Endothelial cell of umbilical vein (primary cell): Measurements from ENCODE around the gene SWI5. TPM values are rescaled to one million over a fixed set of nuclear protein-coding genes. Genes with fewer than 3 reads are reported as not detected.

Source experiments
- BruUV-seq: library from RNA; stranded (reverse); fragments of 400-500 nt; replicated peaks from 2 replicates; lab custom pipeline; 2021; lab: Mats Ljungman, UMichigan
- CTCF ChIA-PET: fragments of 300-600, 350-600 bp; sonication (Branson Sonifier 250); formaldehyde crosslinking; loops from one replicate; lab custom pipeline; 2021; ENCODE audit warnings: antibody characterized with exemption, inconsistent platforms; lab: Charles Lee
- POLR2A ChIA-PET: fragments of 300-600, 350-600 bp; sonication (Branson Sonifier 250); formaldehyde crosslinking; loops from one replicate; lab custom pipeline; 2021; ENCODE audit warnings: antibody characterized with exemption, inconsistent platforms; lab: Charles Lee
- DNase-seq: peaks from one replicate; pipeline ENCODE4 v3.0.0-alpha.2; 2011; ENCODE audit warnings: low read depth, low spot score
- FAIRE-seq: peaks from 2 replicates; lab custom pipeline; 2011; peaks lifted over from hg19 to GRCh38; lab: Jason Lieb, UNC
- H2AFZ ChIP-seq: 2 replicates; pipeline ENCODE4 v1.6.0; 2012; ENCODE audit warnings: low read depth, low read length, control low read depth, inconsistent platforms
- H3K27ac ChIP-seq: 2 replicates; pipeline ENCODE4 v1.5.1; 2011; ENCODE audit warnings: low read depth, mild to moderate bottlenecking, control low read depth, low read length, moderate library complexity; ENCODE audit not compliant: insufficient read depth
- H3K27me3 ChIP-seq, 2 experiments: 2 replicates each; pipeline versions ENCODE4 v1.6.0 to v1.6.1; 2011; ENCODE audit warnings: low read length in 2 of 2, mixed read lengths in 1 of 2; ENCODE audit not compliant: control insufficient read depth in 2 of 2, insufficient read depth in 2 of 2
- H3K36me3 ChIP-seq, 2 experiments: 2 replicates in 1 of 2; 3 replicates in 1 of 2; pipeline ENCODE4 v1.5.1; 2011; ENCODE audit warnings: low read length in 2 of 2, mild to moderate bottlenecking in 1 of 2, moderate library complexity in 1 of 2; ENCODE audit not compliant: control insufficient read depth in 2 of 2, insufficient read depth in 2 of 2; ENCODE audit errors: extremely low read depth in 1 of 2
- H3K4me1 ChIP-seq: 3 replicates; pipeline ENCODE4 v1.5.1; 2011; ENCODE audit warnings: mild to moderate bottlenecking, low read length; ENCODE audit not compliant: control insufficient read depth, insufficient read depth; ENCODE audit errors: extremely low read depth
- H3K4me2 ChIP-seq: 2 replicates; pipeline ENCODE4 v1.6.1; 2011; ENCODE audit warnings: low read length, control low read depth, mixed read lengths; ENCODE audit not compliant: insufficient read depth
- H3K4me3 ChIP-seq, 3 experiments: fragments of 200-600 bp in 1 of 3; sonication (generic), shearing (Covaris generic) in 1 of 3; replicated peaks in 1 of 3; 2 replicates each; pipeline ENCODE4 v1.5.1; 2011 to 2016; ENCODE audit warnings: control low read depth in 3 of 3, low read length in 3 of 3, mild to moderate bottlenecking in 2 of 3, inconsistent platforms in 1 of 3, low read depth in 1 of 3, moderate library complexity in 1 of 3; ENCODE audit not compliant: insufficient read depth in 1 of 3
- H3K79me2 ChIP-seq: 2 replicates; pipeline ENCODE4 v1.6.0; 2012; ENCODE audit warnings: low read length, inconsistent platforms; ENCODE audit not compliant: control insufficient read depth, insufficient read depth
- H3K9ac ChIP-seq: replicated peaks from 2 replicates; pipeline ENCODE3; 2011; ENCODE audit warnings: low read length, control low read depth; ENCODE audit not compliant: insufficient read depth; ENCODE audit errors: extremely low read depth
- H3K9me1 ChIP-seq: replicated peaks from 3 replicates; pipeline ENCODE4 v1.6.0; 2011; ENCODE audit warnings: mild to moderate bottlenecking, low read length; ENCODE audit not compliant: control insufficient read depth, insufficient read depth; ENCODE audit errors: extremely low read depth
- H3K9me3 ChIP-seq: replicated peaks from 2 replicates; pipeline ENCODE4 v1.5.1; 2012; ENCODE audit warnings: low read length, inconsistent platforms; ENCODE audit not compliant: control insufficient read depth, insufficient read depth
- H4K20me1 ChIP-seq: replicated peaks from 2 replicates; pipeline ENCODE3; 2011; ENCODE audit warnings: mild to moderate bottlenecking, low read length; ENCODE audit not compliant: control insufficient read depth, insufficient read depth; ENCODE audit errors: extremely low read depth
- CTCF ChIP-seq, 2 donors: IDR thresholded peaks; 1 replicate in 1 of 2; 2 replicates in 1 of 2; pipeline ENCODE4 v1.5.1; 2011; ENCODE audit warnings: low read length in 2 of 2, mild to moderate bottlenecking in 2 of 2, moderate library complexity in 2 of 2, control low read depth in 1 of 2, inconsistent platforms in 1 of 2, low read depth in 1 of 2; ENCODE audit not compliant: insufficient read depth in 1 of 2; ENCODE audit errors: extremely low read depth in 1 of 2
- EZH2 ChIP-seq: IDR thresholded peaks from 2 replicates; pipeline ENCODE4 v1.6.1; 2012; ENCODE audit warnings: borderline replicate concordance, low read depth, mild to moderate bottlenecking, moderate library complexity, low read length, inconsistent platforms; ENCODE audit not compliant: severe bottlenecking
- FOS ChIP-seq: IDR thresholded peaks from 2 replicates; pipeline ENCODE4 v1.6.1; 2011; ENCODE audit warnings: mild to moderate bottlenecking, low read length, moderate library complexity, borderline replicate concordance; ENCODE audit not compliant: insufficient read depth
- GATA2 ChIP-seq: IDR thresholded peaks from 2 replicates; pipeline ENCODE4 v1.7.0; 2011; ENCODE audit warnings: low read depth, mild to moderate bottlenecking, moderate library complexity, mixed read lengths, low read length; ENCODE audit not compliant: insufficient read length, insufficient read depth
- JUN ChIP-seq: IDR thresholded peaks from 2 replicates; pipeline ENCODE4 v1.6.1; 2011; ENCODE audit warnings: borderline replicate concordance, low read depth; ENCODE audit not compliant: insufficient read length, insufficient read depth
- MAX ChIP-seq: IDR thresholded peaks from 2 replicates; pipeline ENCODE4 v1.6.1; 2011; ENCODE audit not compliant: insufficient read depth, insufficient read length
- MYC ChIP-seq: IDR thresholded peaks from one replicate; pipeline ENCODE4 v1.6.1; 2011; ENCODE audit warnings: mild to moderate bottlenecking, low read depth, low read length
- POLR2A ChIP-seq: IDR thresholded peaks from 2 replicates; pipeline ENCODE4 v1.6.1; 2012; ENCODE audit warnings: low read depth, mild to moderate bottlenecking, control low read depth, low read length
- POLR2AphosphoS5 ChIP-seq: IDR thresholded peaks from 2 replicates; pipeline ENCODE4 v1.6.1; 2012; ENCODE audit warnings: low read depth, mild to moderate bottlenecking, control low read depth, low read length, moderate library complexity; ENCODE audit not compliant: insufficient read depth
- dilution Hi-C: fragments of 300-500 bp; cut with MboI; formaldehyde crosslinking; loops from one replicate; pipeline ENCODE4 v1.15.0; 2019; ENCODE audit warnings: low sequenced_read_pairs; ENCODE audit not compliant: extremely low pct_ligation_motif_present
- intact Hi-C: fragments of 100-400 bp; cut with micrococcal nuclease; formaldehyde crosslinking; loops from one replicate; pipeline ENCODE4 v1.10.0; 2022
- polyA plus RNA-seq, 4 experiments: library from polyadenylated mRNA; depleted of rRNA in 3 of 4; stranded (reverse) in 3 of 4; unstranded in 1 of 4; fragments of >200 nt; gene quantifications; 2 replicates each; pipeline versions ENCODE4 v1.2.1 to v1.2.3, GENCODE V29; 2011 to 2012; ENCODE audit warnings: missing spikeins in 1 of 4
- total RNA-seq: library from RNA; stranded (reverse); gene quantifications from 2 replicates; pipeline ENCODE4 v1.2.3, GENCODE V29; 2021

Gene SWI5
- total and polyA plus RNA-seq, 2 donors (not counting 3 experiments of a cell fraction or from before 2014, with no cell fraction given), result 21.2 to 58.0 TPM

- Histone ChIP-seq H3K27me3 (no peaks in the 10 kb centered on the region), H3K36me3 (no peaks in the 10 kb centered on the region), H3K4me1 (peaks cover 6% of the 10 kb centered on the region), H3K9me1 (no peaks in the 10 kb centered on the region), H3K27ac (no peak overlapping the region), H4K20me1 (no peaks in the 10 kb centered on the region), H3K4me2 (no peak overlapping the region), H3K9me3 (no peaks in the 10 kb centered on the region), H2AFZ (no peak overlapping the region), H3K79me2 (no peaks in the 10 kb centered on the region), H3K9ac (no peak overlapping the region), H3K4me3 (no peak overlapping the region)
- ChIA-PET CTCF (interaction anchor here (1.0 to 4.4 kb wide), 9 partner anchors 8 to 142 kb away, joined by 3 to 48 read pairs (median 9); partner anchors contain the start of genes CERCAM and CIZ1), POLR2A (interaction anchor here (0.7 kb wide), 2 partner anchors 11 to 26 kb away, joined by 3 read pairs; no protein-coding TSS in a partner anchor)
- TF ChIP-seq MAX, result no peak
- TF ChIP-seq CTCF (IDR thresholded peaks at IDR 0.05; ENCODE audit: extremely low read depth in 1 of 2, insufficient read depth in 1 of 2, low read depth in 1 of 2, low read length in 2 of 2), result no peak
- TF ChIP-seq POLR2AphosphoS5, result no peak
- TF ChIP-seq POLR2A, result no peak
- no peak for TF ChIP-seq FOS
- TF ChIP-seq GATA2, result no peak
- no peak for TF ChIP-seq EZH2
- TF ChIP-seq JUN, result no peak
- TF ChIP-seq MYC, result no peak
- DNase-seq (no peak), FAIRE-seq (no peak)
- BruUV-seq, result no TSS peak
- dilution Hi-C loops (no loop called here), intact Hi-C loops (loop anchor here (10.0 kb wide), 1 partner anchor 258 kb away; the partner anchor contains the start of gene SPTAN1)
Observed at GRCh38 chr9:128296340-128297220, 20.5 kb downstream of the SWI5 start.
